Fibroblast of lung (primary cell): ENCODE data around the gene PNMA8B. TPM values are rescaled to one million over a fixed set of nuclear protein-coding genes. Genes with fewer than 3 reads are reported as not detected.

Source experiments
- DNase-seq, 2 donors: peaks; one replicate each; pipeline versions ENCODE4 v3.0.0 to v3.0.0-alpha.2; 2010; ENCODE audit warnings: low read depth in 2 of 2
- H2AFZ ChIP-seq: 2 replicates; pipeline ENCODE4 v1.5.1; 2012; ENCODE audit warnings: low read length, control low read depth, inconsistent platforms
- H3K27ac ChIP-seq: 2 replicates; pipeline ENCODE4 v1.5.1; 2011; ENCODE audit warnings: low read length, control low read depth; ENCODE audit not compliant: insufficient read depth
- H3K27me3 ChIP-seq: 2 replicates; pipeline ENCODE4 v1.5.1; 2011; ENCODE audit warnings: mild to moderate bottlenecking, low read length; ENCODE audit not compliant: control insufficient read depth, insufficient read depth
- H3K36me3 ChIP-seq: 2 replicates; pipeline ENCODE4 v1.5.1; 2011; ENCODE audit warnings: low read length; ENCODE audit not compliant: control insufficient read depth, insufficient read depth
- H3K4me1 ChIP-seq: 2 replicates; pipeline ENCODE4 v1.5.1; 2011; ENCODE audit warnings: low read length; ENCODE audit not compliant: control insufficient read depth, insufficient read depth; ENCODE audit errors: extremely low read depth
- H3K4me2 ChIP-seq: 2 replicates; pipeline ENCODE4 v1.5.1; 2011; ENCODE audit warnings: low read length, control low read depth; ENCODE audit not compliant: insufficient read depth; ENCODE audit errors: extremely low read depth
- H3K4me3 ChIP-seq, 4 experiments: fragments of 200-600 bp in 1 of 4; sonication (generic) in 1 of 4; replicated peaks in 1 of 4; 2 replicates each; pipeline ENCODE4 v1.5.1; 2011 to 2016; ENCODE audit warnings: low read length in 4 of 4, low read depth in 3 of 4, mild to moderate bottlenecking in 3 of 4, control low read depth in 2 of 4, inconsistent platforms in 1 of 4, mixed read lengths in 1 of 4; ENCODE audit not compliant: insufficient read depth in 1 of 4; ENCODE audit errors: control extremely low read depth in 1 of 4
- H3K79me2 ChIP-seq: 2 replicates; pipeline ENCODE4 v1.5.1; 2012; ENCODE audit warnings: mild to moderate bottlenecking, low read length, inconsistent platforms; ENCODE audit not compliant: control insufficient read depth, insufficient read depth
- H3K9ac ChIP-seq: 2 replicates; pipeline ENCODE4 v1.5.1; 2011; ENCODE audit warnings: mild to moderate bottlenecking, low read length, control low read depth; ENCODE audit not compliant: insufficient read depth
- H3K9me3 ChIP-seq: 2 replicates; pipeline ENCODE4 v1.5.1; 2012; ENCODE audit warnings: low read depth, low read length; ENCODE audit not compliant: control insufficient read depth, insufficient read depth
- H4K20me1 ChIP-seq: 2 replicates; pipeline ENCODE4 v1.5.1; 2011; ENCODE audit warnings: low read length; ENCODE audit not compliant: control insufficient read depth, insufficient read depth; ENCODE audit errors: extremely low read depth
- EZH2 ChIP-seq: IDR thresholded peaks from 2 replicates; pipeline ENCODE4 v1.5.1; 2012; ENCODE audit warnings: low read length, control low read depth, mild to moderate bottlenecking; ENCODE audit errors: missing control alignments
- polyA plus RNA-seq, 2 donors: library from polyadenylated mRNA; depleted of rRNA in 1 of 2; stranded (reverse) in 1 of 2; unstranded in 1 of 2; fragments of >200 nt; gene quantifications; 2 replicates each; pipeline ENCODE4 v1.2.1, GENCODE V29; 2011 to 2012; ENCODE audit warnings: missing spikeins in 1 of 2
- total RNA-seq: library from RNA; depleted of rRNA; stranded (reverse); fragments of >200 nt; gene quantifications from 2 replicates; pipeline ENCODE4 v1.2.1, GENCODE V29; 2014
- TF ChIP-seq, protein P1 (sequence below), 2 donors: IDR thresholded peaks in 1 of 2; conservative IDR thresholded peaks in 1 of 2; 1 replicate in 1 of 2; 2 replicates in 1 of 2; pipeline ENCODE4 v1.5.1; 2011 to 2012; ENCODE audit warnings: low read length in 2 of 2, control low read depth in 1 of 2, inconsistent platforms in 1 of 2, low read depth in 1 of 2, mild to moderate bottlenecking in 1 of 2

PNMA8B gene
- total and polyA plus RNA-seq, 2 donors (not counting 1 experiment from before 2014, with no cell fraction given), result 0.14 to 1.7 TPM

DNA sequence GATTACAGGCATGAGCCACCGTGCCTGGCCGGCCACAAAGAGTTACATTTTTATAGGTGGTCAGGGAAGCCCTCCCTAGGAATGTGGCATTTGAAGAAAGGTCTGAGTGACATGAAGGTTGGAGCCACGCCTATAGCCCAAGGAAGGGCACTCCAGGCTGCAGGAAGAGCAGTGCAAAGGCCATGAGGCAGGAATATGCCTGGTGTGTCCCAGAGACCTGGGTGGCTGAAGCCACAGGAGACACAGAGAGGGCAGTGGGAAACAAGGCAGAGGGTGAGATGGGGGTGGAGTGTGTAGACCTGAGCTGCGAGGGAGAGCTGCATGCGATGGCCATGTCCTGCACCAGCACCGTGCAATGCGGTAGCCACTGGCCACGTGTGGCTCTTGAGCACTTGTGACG, 4.9 kb downstream of the PNMA8B start:
- Histone ChIP-seq H3K9me3 (no peaks in the 10 kb centered on the region), H3K4me3 (no peak overlapping the region), H4K20me1 (no peaks in the 10 kb centered on the region), H3K4me1 (peaks cover 7% of the 10 kb centered on the region), H2AFZ (no peak overlapping the region), H3K79me2 (no peaks in the 10 kb centered on the region), H3K36me3 (no peaks in the 10 kb centered on the region), H3K4me2 (no peak overlapping the region), H3K27me3 (peaks cover 22% of the 10 kb centered on the region), H3K9ac (no peak overlapping the region), H3K27ac (no peak overlapping the region)
- TF ChIP-seq, protein P1, sequence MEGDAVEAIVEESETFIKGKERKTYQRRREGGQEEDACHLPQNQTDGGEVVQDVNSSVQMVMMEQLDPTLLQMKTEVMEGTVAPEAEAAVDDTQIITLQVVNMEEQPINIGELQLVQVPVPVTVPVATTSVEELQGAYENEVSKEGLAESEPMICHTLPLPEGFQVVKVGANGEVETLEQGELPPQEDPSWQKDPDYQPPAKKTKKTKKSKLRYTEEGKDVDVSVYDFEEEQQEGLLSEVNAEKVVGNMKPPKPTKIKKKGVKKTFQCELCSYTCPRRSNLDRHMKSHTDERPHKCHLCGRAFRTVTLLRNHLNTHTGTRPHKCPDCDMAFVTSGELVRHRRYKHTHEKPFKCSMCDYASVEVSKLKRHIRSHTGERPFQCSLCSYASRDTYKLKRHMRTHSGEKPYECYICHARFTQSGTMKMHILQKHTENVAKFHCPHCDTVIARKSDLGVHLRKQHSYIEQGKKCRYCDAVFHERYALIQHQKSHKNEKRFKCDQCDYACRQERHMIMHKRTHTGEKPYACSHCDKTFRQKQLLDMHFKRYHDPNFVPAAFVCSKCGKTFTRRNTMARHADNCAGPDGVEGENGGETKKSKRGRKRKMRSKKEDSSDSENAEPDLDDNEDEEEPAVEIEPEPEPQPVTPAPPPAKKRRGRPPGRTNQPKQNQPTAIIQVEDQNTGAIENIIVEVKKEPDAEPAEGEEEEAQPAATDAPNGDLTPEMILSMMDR (conservative IDR thresholded peaks at IDR 0.05 in 1 of 2, IDR thresholded peaks at IDR 0.05 in 1 of 2; ENCODE audit: low read depth in 1 of 2, low read length in 2 of 2), result no peak
- no peak for TF ChIP-seq EZH2
- DNase-seq, result no peak

DNA sequence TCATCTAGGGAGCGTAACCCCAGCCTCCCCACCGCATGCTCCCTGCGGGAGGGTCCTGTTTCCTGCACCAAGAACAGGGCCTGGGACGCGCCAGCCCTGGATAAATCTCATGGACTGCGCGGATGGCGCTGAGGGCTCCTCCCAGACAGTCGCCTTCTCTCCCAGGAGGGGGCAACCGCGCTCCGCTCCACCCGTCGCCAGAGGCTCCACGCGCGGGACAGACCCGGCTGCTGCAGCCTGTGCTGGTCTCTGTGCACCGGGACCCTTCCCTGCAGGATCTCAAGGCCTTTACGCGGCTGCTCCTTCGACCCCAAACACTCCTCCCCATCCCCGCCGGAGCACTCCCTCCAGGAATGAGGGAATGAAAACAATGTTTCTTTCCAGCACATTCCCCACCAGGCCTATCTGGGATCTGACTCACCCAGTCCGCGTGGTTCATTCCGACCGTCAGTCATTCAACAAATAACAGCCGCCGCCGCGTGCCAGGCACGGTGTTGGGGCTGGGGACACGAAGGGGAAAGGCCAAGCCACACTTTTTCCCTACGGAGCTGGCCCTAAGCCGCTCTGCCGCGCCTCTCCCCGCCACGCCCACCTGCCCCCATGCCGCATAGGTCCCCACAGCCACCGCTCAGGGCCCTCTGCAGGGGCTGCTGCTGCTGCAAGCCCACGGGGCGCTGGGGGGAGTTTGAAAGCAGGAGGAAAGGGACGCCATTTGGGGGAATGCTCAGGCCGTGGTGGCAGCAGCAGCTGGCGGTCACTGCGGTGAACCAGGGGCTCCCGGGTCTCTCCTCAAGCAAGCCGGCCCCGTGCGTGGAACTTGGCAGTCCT, 6.0 kb downstream of the PNMA8B start:
- Histone ChIP-seq H3K36me3 (no peaks in the 10 kb centered on the region), H3K9me3 (no peaks in the 10 kb centered on the region), H2AFZ (no peak overlapping the region), H3K79me2 (no peaks in the 10 kb centered on the region), H3K4me3 (no peak overlapping the region), H3K4me1 (peaks cover 7% of the 10 kb centered on the region), H3K4me2 (peak overlapping the region; percentile 35), H4K20me1 (no peaks in the 10 kb centered on the region), H3K27ac (no peak overlapping the region), H3K9ac (no peak overlapping the region), H3K27me3 (peaks cover 22% of the 10 kb centered on the region)
- TF ChIP-seq EZH2, result peak; percentile 29
- TF ChIP-seq, protein P1 (conservative IDR thresholded peaks at IDR 0.05 in 1 of 2, IDR thresholded peaks at IDR 0.05 in 1 of 2; ENCODE audit: low read depth in 1 of 2, low read length in 2 of 2), result peak; percentile 23 to 36
- peak; percentile 56 to 83 for DNase-seq

GRCh38 chr19:46488551-46488950, 7.1 kb downstream of the PNMA8B start:
- Histone ChIP-seq H3K79me2 (no peaks in the 10 kb centered on the region), H3K9ac (no peak overlapping the region), H3K36me3 (no peaks in the 10 kb centered on the region), H3K27ac (no peak overlapping the region), H3K9me3 (no peaks in the 10 kb centered on the region), H3K27me3 (peaks cover 18% of the 10 kb centered on the region), H3K4me3 (no peak overlapping the region), H3K4me1 (peaks cover 7% of the 10 kb centered on the region), H2AFZ (no peak overlapping the region), H3K4me2 (no peak overlapping the region), H4K20me1 (no peaks in the 10 kb centered on the region)
- DNase-seq, result no peak
- TF ChIP-seq, protein P1 (conservative IDR thresholded peaks at IDR 0.05 in 1 of 2, IDR thresholded peaks at IDR 0.05 in 1 of 2; ENCODE audit: low read depth in 1 of 2, low read length in 2 of 2), result no peak
- TF ChIP-seq EZH2, result no peak
